Measurements from ENCODE around the gene MCFD2.

DNA sequence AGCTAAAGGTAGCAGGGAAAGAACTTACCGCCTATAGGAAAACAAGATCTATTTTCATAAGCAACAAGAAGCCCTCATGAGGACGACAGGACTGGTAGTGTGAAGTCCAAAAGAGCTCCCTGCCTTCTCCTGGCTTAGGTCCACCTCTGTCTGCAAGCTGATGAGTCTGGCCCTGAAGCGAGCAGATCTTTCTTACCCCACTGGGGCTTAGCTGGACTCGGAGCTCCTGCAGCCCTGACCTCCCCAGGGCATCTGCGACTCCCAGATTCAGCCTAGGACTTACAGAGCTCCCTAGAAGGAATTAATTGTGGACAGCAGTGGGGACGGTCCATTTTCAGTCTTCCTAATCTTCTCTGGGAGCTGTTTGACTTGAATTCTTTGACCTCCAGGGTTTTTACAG, 53.7 kb downstream of the MCFD2 start:
- TF ChIP-seq YY1 (IDR thresholded peaks at IDR 0.05; ENCODE audit: low read depth): no peak
- no peak for TF ChIP-seq EP300 (IDR thresholded peaks at IDR 0.05; ENCODE audit: borderline replicate concordance)
- TF ChIP-seq RAD21 (IDR thresholded peaks at IDR 0.05; ENCODE audit: low read depth): no peak
- TF ChIP-seq, protein P1, sequence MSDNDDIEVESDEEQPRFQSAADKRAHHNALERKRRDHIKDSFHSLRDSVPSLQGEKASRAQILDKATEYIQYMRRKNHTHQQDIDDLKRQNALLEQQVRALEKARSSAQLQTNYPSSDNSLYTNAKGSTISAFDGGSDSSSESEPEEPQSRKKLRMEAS (IDR thresholded peaks at IDR 0.05): no peak
- TF ChIP-seq CREB1 (IDR thresholded peaks at IDR 0.05; ENCODE audit: low read depth): no peak
- TF ChIP-seq FOXM1 (IDR thresholded peaks at IDR 0.05; ENCODE audit: borderline replicate concordance, low read depth): no peak
- no peak for TF ChIP-seq TAF1 (IDR thresholded peaks at IDR 0.05; ENCODE audit: low read depth)
- TF ChIP-seq, protein P2, sequence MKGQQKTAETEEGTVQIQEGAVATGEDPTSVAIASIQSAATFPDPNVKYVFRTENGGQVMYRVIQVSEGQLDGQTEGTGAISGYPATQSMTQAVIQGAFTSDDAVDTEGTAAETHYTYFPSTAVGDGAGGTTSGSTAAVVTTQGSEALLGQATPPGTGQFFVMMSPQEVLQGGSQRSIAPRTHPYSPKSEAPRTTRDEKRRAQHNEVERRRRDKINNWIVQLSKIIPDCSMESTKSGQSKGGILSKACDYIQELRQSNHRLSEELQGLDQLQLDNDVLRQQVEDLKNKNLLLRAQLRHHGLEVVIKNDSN (IDR thresholded peaks at IDR 0.05): no peak
- TF ChIP-seq TCF12 (IDR thresholded peaks at IDR 0.05; ENCODE audit: low read depth): no peak

All from Ishikawa (cell line).